ENCODE data around the gene SPATA22. TPM values are rescaled to one million over a fixed set of nuclear protein-coding genes. Genes with fewer than 3 reads are reported as not detected.
"Not testable (repeated sequence)": the region's sequence is repeated elsewhere in the genome, so short reads cannot be mapped to it uniquely, and the experiment has no call there.

SPATA22 gene
- not detected in 2 replicates for total RNA-seq

- TF ChIP-seq, protein P1, sequence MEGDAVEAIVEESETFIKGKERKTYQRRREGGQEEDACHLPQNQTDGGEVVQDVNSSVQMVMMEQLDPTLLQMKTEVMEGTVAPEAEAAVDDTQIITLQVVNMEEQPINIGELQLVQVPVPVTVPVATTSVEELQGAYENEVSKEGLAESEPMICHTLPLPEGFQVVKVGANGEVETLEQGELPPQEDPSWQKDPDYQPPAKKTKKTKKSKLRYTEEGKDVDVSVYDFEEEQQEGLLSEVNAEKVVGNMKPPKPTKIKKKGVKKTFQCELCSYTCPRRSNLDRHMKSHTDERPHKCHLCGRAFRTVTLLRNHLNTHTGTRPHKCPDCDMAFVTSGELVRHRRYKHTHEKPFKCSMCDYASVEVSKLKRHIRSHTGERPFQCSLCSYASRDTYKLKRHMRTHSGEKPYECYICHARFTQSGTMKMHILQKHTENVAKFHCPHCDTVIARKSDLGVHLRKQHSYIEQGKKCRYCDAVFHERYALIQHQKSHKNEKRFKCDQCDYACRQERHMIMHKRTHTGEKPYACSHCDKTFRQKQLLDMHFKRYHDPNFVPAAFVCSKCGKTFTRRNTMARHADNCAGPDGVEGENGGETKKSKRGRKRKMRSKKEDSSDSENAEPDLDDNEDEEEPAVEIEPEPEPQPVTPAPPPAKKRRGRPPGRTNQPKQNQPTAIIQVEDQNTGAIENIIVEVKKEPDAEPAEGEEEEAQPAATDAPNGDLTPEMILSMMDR (IDR thresholded peaks at IDR 0.05): no peak
- peaks cover 13% of the 10 kb centered on the region for H3K27me3 Mint-ChIP-seq
- ChIA-PET CTCF (no interaction called here), POLR2A (no interaction called here)
- intact Hi-C loops (cut with micrococcal nuclease): no loop called here
- ATAC-seq (ENCODE audit: low read depth) (no peak), DNase-seq (no peak)
- no peaks in the 10 kb centered on the region for H3K36me3 Mint-ChIP-seq (ENCODE audit: low read depth)
- H3K4me3 Mint-ChIP-seq: no peak within 1 kb of the TSS
- H3K9me3 Mint-ChIP-seq: no peaks in the 10 kb centered on the region
- no peak within 1 kb of the TSS for H3K27ac Mint-ChIP-seq
- H3K4me1 Mint-ChIP-seq: peaks cover 2% of the 10 kb centered on the region
Measured at GRCh38 chr17:3471599-3471998, at the start of gene SPATA22. Gene SPATA22, minus strand, starts transcription at chr17:3471819. Its CDS starts 2,494 bp downstream, at chr17:3469325.

DNA sequence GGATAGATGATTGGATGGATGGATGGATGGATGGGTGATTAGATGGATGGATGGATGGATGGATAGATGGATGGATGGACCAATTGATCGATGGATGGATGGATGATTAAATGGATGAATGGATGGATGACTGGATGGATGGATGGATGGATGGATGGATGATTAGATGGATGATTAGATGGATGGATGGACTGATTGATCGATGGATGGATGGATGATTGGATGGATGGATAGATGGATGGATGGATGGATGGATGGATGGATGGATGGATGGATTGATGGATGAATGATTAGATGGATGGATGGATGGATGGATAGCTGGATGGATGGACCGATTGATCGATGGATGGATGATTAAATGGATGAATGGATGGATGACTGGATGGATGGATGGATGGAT lies 47.9 kb upstream of the SPATA22 start:
- H3K27me3 Mint-ChIP-seq; H3K4me1 Mint-ChIP-seq; H3K27ac Mint-ChIP-seq; CTCF ChIA-PET; H3K36me3 Mint-ChIP-seq (ENCODE audit: low read depth); POLR2A ChIA-PET; intact Hi-C loops (cut with micrococcal nuclease); H3K4me3 Mint-ChIP-seq; DNase-seq; H3K9me3 Mint-ChIP-seq; ATAC-seq (ENCODE audit: low read depth): not testable (repeated sequence)

DNA sequence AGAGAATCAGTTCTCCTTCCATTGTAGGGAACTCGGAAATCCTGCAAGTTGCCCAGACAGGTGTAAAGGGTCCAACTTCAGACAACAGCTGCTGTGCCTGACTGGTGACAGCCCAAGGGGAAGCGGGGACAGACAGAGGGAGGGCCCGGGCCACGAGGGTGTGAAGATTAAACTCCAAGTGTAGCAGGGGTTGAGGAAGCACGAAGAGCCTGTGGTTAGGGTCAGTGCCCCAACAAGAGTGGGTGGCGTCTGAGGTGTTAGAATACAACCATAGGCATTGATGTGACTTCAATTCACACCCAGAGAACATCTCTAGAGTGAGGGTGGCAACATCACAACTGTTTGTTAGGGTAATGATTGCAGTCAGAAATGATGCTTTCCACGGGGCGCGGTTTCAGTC lies 43.3 kb upstream of the SPATA22 start:
- no peak for DNase-seq
- POLR2A ChIA-PET: no interaction called here
- H3K4me3 Mint-ChIP-seq: no peak overlapping the region
- H3K9me3 Mint-ChIP-seq: no peaks in the 10 kb centered on the region
- intact Hi-C loops (cut with micrococcal nuclease): no loop called here
- peaks cover 5% of the 10 kb centered on the region for H3K36me3 Mint-ChIP-seq (ENCODE audit: low read depth)
- TF ChIP-seq, protein P1 (IDR thresholded peaks at IDR 0.05): no peak
- no peak for ATAC-seq (ENCODE audit: low read depth)
- CTCF ChIA-PET: no interaction called here
- no peaks in the 10 kb centered on the region for H3K4me1 Mint-ChIP-seq
- no peaks in the 10 kb centered on the region for H3K27me3 Mint-ChIP-seq
- no peak overlapping the region for H3K27ac Mint-ChIP-seq

DNA sequence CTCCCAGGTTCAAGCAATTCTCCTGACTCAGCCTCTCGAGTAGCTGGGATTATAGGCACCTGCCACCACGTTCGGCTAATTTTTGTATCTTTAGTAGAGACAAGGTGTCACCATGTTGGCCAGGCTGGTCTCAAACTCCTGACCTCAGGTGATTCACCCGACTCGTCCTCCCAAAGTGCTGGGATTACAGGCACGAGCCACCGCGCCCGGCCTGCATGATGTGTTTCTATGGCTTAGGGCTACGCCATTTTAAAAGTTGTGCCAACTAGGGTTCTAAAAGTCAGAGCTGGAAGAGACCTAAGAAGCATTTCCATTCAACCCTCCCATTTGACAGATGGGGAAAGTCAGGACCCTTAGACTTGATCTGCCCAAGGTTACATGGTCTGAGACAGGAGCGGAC lies 42.5 kb upstream of the SPATA22 start:
- H3K36me3 Mint-ChIP-seq (ENCODE audit: low read depth); H3K27me3 Mint-ChIP-seq; DNase-seq; POLR2A ChIA-PET; intact Hi-C loops (cut with micrococcal nuclease); CTCF ChIA-PET; H3K27ac Mint-ChIP-seq; H3K4me1 Mint-ChIP-seq; ATAC-seq (ENCODE audit: low read depth); H3K9me3 Mint-ChIP-seq; H3K4me3 Mint-ChIP-seq: not testable (repeated sequence)

DNA sequence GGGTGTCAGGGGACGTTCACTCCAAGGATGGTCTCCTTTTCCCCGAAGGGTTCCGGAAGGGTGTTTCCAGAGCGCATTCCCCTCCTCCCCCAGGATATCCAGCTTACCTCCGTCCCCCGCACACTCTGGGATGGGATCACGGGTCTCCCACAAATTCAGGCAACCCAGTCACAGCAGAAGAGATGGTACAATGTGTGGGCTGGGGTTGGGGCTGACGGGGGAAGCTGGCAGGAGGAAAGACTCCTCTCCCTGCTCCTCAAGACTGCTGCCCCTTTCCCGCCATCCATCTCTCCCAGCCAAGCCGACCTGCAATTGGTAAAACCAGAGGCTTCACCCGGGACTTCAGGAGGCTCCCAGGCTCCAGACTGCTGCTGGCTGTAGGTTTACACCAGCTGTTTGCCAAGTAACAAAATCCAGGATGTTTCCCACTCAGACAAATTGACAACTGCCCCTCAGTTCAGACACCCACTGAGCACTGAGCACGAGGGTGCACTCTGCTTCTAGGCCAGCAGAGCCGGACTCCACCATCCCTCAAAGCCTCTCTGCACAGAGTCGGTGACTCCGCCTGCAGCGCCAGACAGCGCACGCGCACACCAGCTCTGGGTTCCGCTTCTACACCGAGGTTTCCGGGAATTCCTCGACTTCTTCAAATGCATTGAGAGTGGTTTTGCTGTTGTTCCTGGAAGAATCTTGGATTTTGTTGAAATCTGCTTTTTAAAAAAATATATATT lies 41.9 kb upstream of the SPATA22 start:
- DNase-seq (no peak), ATAC-seq (ENCODE audit: low read depth) (no peak)
- CTCF ChIA-PET: no interaction called here
- Mint-ChIP-seq H3K27ac (no peak overlapping the region), H3K36me3 (ENCODE audit: low read depth) (peaks cover 5% of the 10 kb centered on the region), H3K9me3 (peaks cover 3% of the 10 kb centered on the region), H3K4me1 (no peaks in the 10 kb centered on the region), H3K4me3 (no peak overlapping the region), H3K27me3 (no peaks in the 10 kb centered on the region)
- intact Hi-C loops (cut with micrococcal nuclease): no loop called here
- TF ChIP-seq, protein P1 (IDR thresholded peaks at IDR 0.05): no peak
- POLR2A ChIA-PET: no interaction called here

GRCh38 chr17:3512505-3513171 lies 41.0 kb upstream of the SPATA22 start:
- DNase-seq (no peak), ATAC-seq (ENCODE audit: low read depth) (no peak)
- no peaks in the 10 kb centered on the region for H3K4me1 Mint-ChIP-seq
- no peak overlapping the region for H3K27ac Mint-ChIP-seq
- POLR2A ChIA-PET: no interaction called here
- no peaks in the 10 kb centered on the region for H3K27me3 Mint-ChIP-seq
- intact Hi-C loops (cut with micrococcal nuclease): no loop called here
- H3K36me3 Mint-ChIP-seq (ENCODE audit: low read depth): peaks cover 5% of the 10 kb centered on the region
- peaks cover 3% of the 10 kb centered on the region for H3K9me3 Mint-ChIP-seq
- H3K4me3 Mint-ChIP-seq: no peak overlapping the region
- CTCF ChIA-PET: no interaction called here
- TF ChIP-seq, protein P1 (IDR thresholded peaks at IDR 0.05): no peak

Data from activated B cell treated with CpG ODN at 0.5 μM for 24 hours (primary cell).